Erythroblast (primary cell): Measurements from ENCODE around the gene LGMN.
"Not testable (repeated sequence)": the region's sequence is repeated elsewhere in the genome, so short reads cannot be mapped to it uniquely, and the experiment has no call there.

Experiments used
- GATA1 ChIP-seq: IDR thresholded peaks from 2 replicates; pipeline ENCODE4 v1.6.1; 2011; ENCODE audit warnings: low read depth, mild to moderate bottlenecking, control low read depth, low read length, moderate library complexity
- POLR2A ChIP-seq: IDR thresholded peaks from 2 replicates; pipeline ENCODE4 v1.6.1; 2011; ENCODE audit warnings: mild to moderate bottlenecking, low read length

GRCh38 chr14:92750222-92750728 lies 1.8 kb upstream of the LGMN start:
- not testable (repeated sequence) for TF ChIP-seq POLR2A, GATA1
